ENCODE data around the gene ATP12A.

DNA sequence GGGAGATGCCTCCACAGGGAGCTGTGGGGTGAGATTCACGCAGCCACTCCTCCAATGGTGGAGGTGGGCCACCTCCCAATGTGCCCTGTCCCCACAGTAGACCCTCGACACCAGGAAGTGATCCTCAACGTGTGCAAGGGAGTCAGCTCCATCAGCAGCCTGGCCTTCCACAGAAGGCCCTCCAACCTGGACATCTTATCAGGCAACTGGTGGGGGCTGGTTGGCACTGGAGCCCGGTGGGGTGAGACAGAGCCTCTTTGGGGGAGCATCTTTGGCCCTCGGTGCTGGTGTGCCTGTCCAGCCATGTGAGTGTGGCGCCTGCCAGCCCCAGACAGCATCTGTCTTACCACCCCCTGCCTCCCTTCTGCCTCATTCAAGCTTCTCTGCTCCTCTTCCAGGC, 64.0 kb downstream of the ATP12A start:
- TF ChIP-seq, protein P1, sequence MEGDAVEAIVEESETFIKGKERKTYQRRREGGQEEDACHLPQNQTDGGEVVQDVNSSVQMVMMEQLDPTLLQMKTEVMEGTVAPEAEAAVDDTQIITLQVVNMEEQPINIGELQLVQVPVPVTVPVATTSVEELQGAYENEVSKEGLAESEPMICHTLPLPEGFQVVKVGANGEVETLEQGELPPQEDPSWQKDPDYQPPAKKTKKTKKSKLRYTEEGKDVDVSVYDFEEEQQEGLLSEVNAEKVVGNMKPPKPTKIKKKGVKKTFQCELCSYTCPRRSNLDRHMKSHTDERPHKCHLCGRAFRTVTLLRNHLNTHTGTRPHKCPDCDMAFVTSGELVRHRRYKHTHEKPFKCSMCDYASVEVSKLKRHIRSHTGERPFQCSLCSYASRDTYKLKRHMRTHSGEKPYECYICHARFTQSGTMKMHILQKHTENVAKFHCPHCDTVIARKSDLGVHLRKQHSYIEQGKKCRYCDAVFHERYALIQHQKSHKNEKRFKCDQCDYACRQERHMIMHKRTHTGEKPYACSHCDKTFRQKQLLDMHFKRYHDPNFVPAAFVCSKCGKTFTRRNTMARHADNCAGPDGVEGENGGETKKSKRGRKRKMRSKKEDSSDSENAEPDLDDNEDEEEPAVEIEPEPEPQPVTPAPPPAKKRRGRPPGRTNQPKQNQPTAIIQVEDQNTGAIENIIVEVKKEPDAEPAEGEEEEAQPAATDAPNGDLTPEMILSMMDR (IDR thresholded peaks at IDR 0.05) = no peak
- no peak for TF ChIP-seq EZH2 (IDR thresholded peaks at IDR 0.05)

Data from neural progenitor cell (in vitro differentiated cells).